ES-I3 (cell line): Measurements from ENCODE around the gene ADRA2B.

Source experiments
- H3K36me3 ChIP-seq: 2 replicates; pipeline ENCODE4 v1.6.1; 2013; ENCODE audit warnings: mild to moderate bottlenecking, low read length, control low read depth, moderate library complexity; ENCODE audit not compliant: insufficient read depth
- H3K4me1 ChIP-seq: 2 replicates; pipeline ENCODE4 v1.6.1; 2013; ENCODE audit warnings: mild to moderate bottlenecking, control low read depth, low read length; ENCODE audit not compliant: insufficient read depth
- H3K9ac ChIP-seq: 2 replicates; pipeline ENCODE4 v1.6.1; 2013; ENCODE audit warnings: low read depth, mild to moderate bottlenecking, low read length, moderate library complexity
- H3K9me3 ChIP-seq: 2 replicates; pipeline ENCODE4 v1.6.1; 2013; ENCODE audit warnings: mild to moderate bottlenecking, low read length, moderate library complexity; ENCODE audit not compliant: control insufficient read depth, insufficient read depth

ADRA2B gene

DNA sequence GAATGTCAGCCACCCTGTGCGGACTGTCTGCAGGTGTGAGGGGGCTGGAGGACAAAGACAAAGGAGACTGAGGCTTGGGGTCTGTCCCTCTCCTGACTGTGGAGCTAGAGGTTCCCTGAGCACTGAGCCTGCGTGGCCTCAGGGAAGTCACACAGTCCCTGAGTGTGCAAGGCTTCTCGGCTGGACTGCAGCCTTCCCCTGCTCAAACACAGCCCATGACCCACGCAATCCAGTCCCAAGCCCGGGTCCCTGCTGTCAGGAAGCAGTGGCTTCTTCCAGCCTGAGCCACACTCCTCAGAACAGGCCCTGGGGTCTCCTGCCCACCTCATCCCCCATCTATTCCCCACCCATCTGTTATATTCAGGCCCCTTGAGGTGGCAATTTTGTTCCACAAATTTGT lies 19.2 kb upstream of the ADRA2B start:
- H3K36me3 ChIP-seq = no peaks in the 10 kb centered on the region
- no peak overlapping the region for H3K9ac ChIP-seq

DNA sequence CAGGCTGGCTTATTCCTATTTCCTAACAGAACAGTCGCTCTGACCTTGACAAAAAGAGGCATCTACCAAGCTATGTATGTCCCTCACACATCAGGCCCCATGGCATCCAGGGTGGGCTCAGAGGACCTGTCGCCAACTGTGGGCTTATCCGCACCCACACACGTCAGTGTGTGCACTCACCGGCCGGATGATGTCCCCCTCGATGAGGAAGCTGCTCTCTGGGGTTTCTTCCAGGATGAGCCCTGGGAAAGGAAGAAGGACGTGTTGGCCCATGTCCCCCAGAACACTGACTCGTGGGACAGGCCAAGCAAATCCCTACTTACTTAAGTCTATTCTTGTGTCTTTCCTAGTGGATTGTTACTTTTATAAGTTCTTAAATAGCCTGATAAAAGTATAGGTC lies 18.8 kb upstream of the ADRA2B start:
- no peak overlapping the region for H3K9ac ChIP-seq
- H3K9me3 ChIP-seq = no peaks in the 10 kb centered on the region
- no peaks in the 10 kb centered on the region for H3K36me3 ChIP-seq
- H3K4me1 ChIP-seq = 0 out of 2 replicates have a peak, but pooled peaks cover 3% of the 10 kb centered on the region

More for the DNA sequence above, 19.2 kb upstream of the ADRA2B start:
- Histone ChIP-seq H3K4me1 (0 out of 2 replicates have a peak, but pooled peaks cover 3% of the 10 kb centered on the region), H3K9me3 (no peaks in the 10 kb centered on the region)

DNA sequence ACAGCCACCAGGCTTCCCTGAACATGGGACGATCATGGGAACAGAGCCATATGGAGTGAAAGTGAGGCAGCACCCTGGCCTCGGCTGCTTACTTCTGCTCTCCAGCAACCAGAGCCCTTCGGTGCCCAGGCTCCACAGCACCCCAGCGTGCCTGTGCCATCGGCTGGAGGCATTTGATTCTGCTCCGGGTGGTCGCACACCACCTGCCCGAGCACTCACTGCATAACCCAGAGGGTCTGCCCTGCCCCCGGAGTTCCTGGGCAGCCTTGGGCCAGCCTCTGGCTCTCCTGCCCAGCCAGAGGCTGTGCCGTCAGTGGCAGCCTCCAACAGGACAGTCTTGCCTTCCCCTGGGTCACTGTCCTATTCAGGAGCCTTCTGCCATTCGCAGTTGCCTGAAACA lies 18.1 kb upstream of the ADRA2B start:
- H3K9ac ChIP-seq = no peak overlapping the region
- no peaks in the 10 kb centered on the region for H3K36me3 ChIP-seq
- no peaks in the 10 kb centered on the region for H3K9me3 ChIP-seq
- 0 out of 2 replicates have a peak, but pooled peaks cover 3% of the 10 kb centered on the region for H3K4me1 ChIP-seq

GRCh38 chr2:96131813-96132745 lies 15.7 kb upstream of the ADRA2B start:
- Histone ChIP-seq H3K9me3 (no peaks in the 10 kb centered on the region), H3K36me3 (no peaks in the 10 kb centered on the region), H3K9ac (no peak overlapping the region), H3K4me1 (no peaks in the 10 kb centered on the region)

- no peak overlapping the region for H3K9ac ChIP-seq
- no peaks in the 10 kb centered on the region for H3K9me3 ChIP-seq
- no peaks in the 10 kb centered on the region for H3K36me3 ChIP-seq
- no peaks in the 10 kb centered on the region for H3K4me1 ChIP-seq
Measured at GRCh38 chr2:96131152-96131812, 14.9 kb upstream of the ADRA2B start.

DNA sequence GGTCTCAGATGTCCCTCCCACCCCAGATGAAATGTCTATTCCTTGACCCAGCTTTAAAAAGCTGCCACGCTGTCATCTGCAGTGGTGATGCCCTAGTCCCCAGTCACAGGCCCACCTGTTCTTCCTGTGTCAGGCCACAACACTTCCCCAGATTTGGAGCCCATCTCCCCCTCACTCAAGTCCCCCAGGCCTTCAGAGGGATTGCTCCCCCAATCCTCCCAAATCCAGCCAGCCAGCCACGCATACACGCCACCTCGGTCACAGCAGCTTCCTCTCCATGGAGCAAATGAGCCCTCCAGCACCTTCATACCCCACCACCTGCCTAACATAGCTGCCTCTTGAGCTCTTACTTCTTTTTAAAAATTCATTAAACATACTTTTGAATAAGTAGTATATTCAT lies 14.1 kb upstream of the ADRA2B start:
- H3K36me3 ChIP-seq = no peaks in the 10 kb centered on the region
- H3K9ac ChIP-seq = no peak overlapping the region
- no peaks in the 10 kb centered on the region for H3K9me3 ChIP-seq
- no peaks in the 10 kb centered on the region for H3K4me1 ChIP-seq

- no peak overlapping the region for H3K9ac ChIP-seq
- H3K4me1 ChIP-seq = no peaks in the 10 kb centered on the region
- H3K9me3 ChIP-seq = no peaks in the 10 kb centered on the region
- H3K36me3 ChIP-seq = no peaks in the 10 kb centered on the region
Measured at GRCh38 chr2:96129528-96130120, 13.3 kb upstream of the ADRA2B start.

GRCh38 chr2:96128456-96128855 lies 12.1 kb upstream of the ADRA2B start:
- Histone ChIP-seq H3K9me3 (no peaks in the 10 kb centered on the region), H3K4me1 (no peaks in the 10 kb centered on the region), H3K36me3 (no peaks in the 10 kb centered on the region), H3K9ac (no peak overlapping the region)

DNA sequence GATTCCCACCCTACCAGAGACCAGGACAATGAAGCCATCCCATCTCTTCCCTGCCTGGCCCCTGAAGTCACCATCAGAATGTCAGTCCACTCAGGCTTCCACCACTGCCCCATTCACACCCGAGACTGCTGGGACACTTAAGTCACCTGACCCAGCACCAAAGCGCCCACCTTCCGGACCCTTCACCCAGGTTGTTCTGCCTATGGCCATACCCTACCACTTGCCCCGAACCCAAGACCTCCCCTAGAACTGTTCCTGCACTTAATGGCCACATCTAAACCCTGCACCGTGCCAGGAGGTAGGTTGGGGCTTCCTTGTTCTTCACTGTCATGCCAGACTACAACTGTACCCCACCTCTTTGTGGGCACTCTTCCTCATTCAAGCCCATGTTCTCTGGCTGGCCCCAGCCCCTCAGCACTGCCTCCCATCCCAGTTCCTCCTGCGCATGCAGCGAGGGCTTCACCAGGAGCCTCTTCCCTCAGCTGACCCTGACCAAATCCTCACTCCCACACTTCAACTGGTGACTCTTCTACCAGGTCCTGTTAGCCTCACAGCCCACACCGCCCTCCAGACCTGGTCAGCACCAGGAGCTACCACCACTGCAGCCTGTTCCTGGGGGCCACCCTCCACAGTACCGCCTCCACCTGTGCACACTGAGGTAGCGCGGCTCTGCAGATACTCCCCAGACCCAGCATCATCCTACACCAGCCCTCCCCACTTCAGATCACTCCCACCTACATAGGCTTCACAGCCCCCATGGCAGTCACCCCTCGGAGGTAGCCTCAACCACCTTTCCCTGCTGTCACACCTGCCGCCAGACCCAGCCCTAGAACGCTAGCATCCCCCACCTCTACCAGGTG lies 8.3 kb upstream of the ADRA2B start:
- H3K9me3 ChIP-seq = no peaks in the 10 kb centered on the region
- no peaks in the 10 kb centered on the region; the same call in 1 of the 2 replicates for H3K4me1 ChIP-seq
- H3K9ac ChIP-seq = no peak overlapping the region
- H3K36me3 ChIP-seq = no peaks in the 10 kb centered on the region

GRCh38 chr2:96123936-96124335 lies 7.6 kb upstream of the ADRA2B start:
- no peaks in the 10 kb centered on the region for H3K36me3 ChIP-seq
- H3K9ac ChIP-seq = no peak overlapping the region
- H3K9me3 ChIP-seq = no peaks in the 10 kb centered on the region
- no peaks in the 10 kb centered on the region; the same call in 1 of the 2 replicates for H3K4me1 ChIP-seq

DNA sequence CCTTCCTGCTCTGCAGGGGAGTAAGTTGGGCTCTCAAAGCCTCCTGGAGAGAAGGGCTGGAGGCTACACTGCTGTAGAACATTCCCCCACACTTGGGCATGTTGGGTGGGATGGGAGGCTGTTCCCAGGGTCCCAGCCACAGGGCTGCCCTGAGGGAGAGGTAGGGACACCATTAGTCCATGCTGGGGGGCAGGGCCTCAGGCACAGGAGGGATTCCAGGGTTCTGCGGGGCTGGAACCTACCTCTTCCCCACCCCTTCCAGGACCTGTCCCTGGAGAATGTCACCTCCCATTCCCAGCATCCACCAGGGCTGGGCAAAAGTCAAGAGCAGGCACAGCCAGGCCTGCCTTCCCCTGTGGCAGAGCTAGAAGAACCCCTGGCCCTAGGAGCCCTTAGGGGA lies 6.9 kb upstream of the ADRA2B start:
- Histone ChIP-seq H3K36me3 (no peaks in the 10 kb centered on the region), H3K9ac (no peak overlapping the region), H3K4me1 (no peaks in the 10 kb centered on the region; the same call in 1 of the 2 replicates), H3K9me3 (no peaks in the 10 kb centered on the region)

GRCh38 chr2:96122391-96122790 lies 6.0 kb upstream of the ADRA2B start:
- Histone ChIP-seq H3K9ac (no peak overlapping the region), H3K4me1 (peaks cover 2% of the 10 kb centered on the region; the same call in 1 of the 2 replicates), H3K9me3 (no peaks in the 10 kb centered on the region), H3K36me3 (no peaks in the 10 kb centered on the region)

DNA sequence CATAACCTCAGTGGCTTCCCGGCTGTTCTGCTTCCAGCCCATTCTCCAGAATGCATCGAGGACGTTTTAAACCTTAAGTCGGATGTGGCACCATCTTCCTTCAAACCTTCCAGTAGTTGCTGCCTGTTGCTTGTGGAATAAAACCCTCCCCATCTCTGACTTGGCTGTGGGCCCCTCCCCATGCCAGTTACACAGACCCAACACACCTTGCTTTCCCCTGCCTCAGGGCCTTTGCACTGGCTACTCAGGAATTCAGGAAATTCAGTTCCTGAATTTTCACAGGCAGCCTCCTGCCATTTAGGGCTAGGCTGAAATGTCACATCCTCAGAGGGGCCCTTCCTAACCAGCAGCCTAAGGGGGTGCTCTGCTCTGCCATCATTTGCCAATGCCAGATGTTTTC lies 5.0 kb upstream of the ADRA2B start:
- no peak overlapping the region for H3K9ac ChIP-seq
- no peaks in the 10 kb centered on the region for H3K9me3 ChIP-seq
- H3K36me3 ChIP-seq = no peaks in the 10 kb centered on the region
- H3K4me1 ChIP-seq = peaks cover 5% of the 10 kb centered on the region; the same call in 1 of the 2 replicates

GRCh38 chr2:96120991-96121390 lies 4.6 kb upstream of the ADRA2B start:
- Histone ChIP-seq H3K36me3 (no peaks in the 10 kb centered on the region), H3K9ac (no peak overlapping the region), H3K4me1 (peaks cover 5% of the 10 kb centered on the region; the same call in 1 of the 2 replicates), H3K9me3 (no peaks in the 10 kb centered on the region)
